AG04450 (cell line): ENCODE results near the gene MYO5A. TPM values are rescaled to one million over a fixed set of nuclear protein-coding genes. Genes with fewer than 3 reads are reported as not detected.

Experiments used
- CTCF ChIA-PET: fragments of 300-600, 350-600 bp; formaldehyde crosslinking; extraction: SDS; loops from one replicate; lab custom pipeline; 2022; ENCODE audit warnings: antibody characterized with exemption, inconsistent platforms; lab: Charles Lee
- POLR2A ChIA-PET: fragments of 350-600 bp; formaldehyde crosslinking; extraction: SDS; loops from one replicate; lab custom pipeline; 2021; ENCODE audit warnings: antibody characterized with exemption, inconsistent platforms; lab: Yijun Ruan, JAX
- DNase-seq: peaks from one replicate; pipeline ENCODE4 v3.0.0-alpha.2; 2011; ENCODE audit warnings: low read depth, low spot score
- H3K27ac ChIP-seq: one replicate; pipeline ENCODE4 v1.5.1; 2012; ENCODE audit warnings: low read depth, low read length, control low read depth
- H3K27me3 ChIP-seq: one replicate; pipeline ENCODE4 v1.6.0; 2012; ENCODE audit warnings: low read length; ENCODE audit not compliant: control insufficient read depth, insufficient read depth
- H3K4me3 ChIP-seq: 2 replicates; pipeline ENCODE4 v1.5.1; 2011; ENCODE audit warnings: mild to moderate bottlenecking, low read depth, low read length, control low read depth
- H3K9me3 ChIP-seq: 2 replicates; pipeline ENCODE4 v1.5.1; 2012; ENCODE audit warnings: low read length; ENCODE audit not compliant: control insufficient read depth, insufficient read depth
- CTCF ChIP-seq: IDR thresholded peaks from 2 replicates; pipeline ENCODE4 v1.5.1; 2011; ENCODE audit warnings: low read depth, low read length, control low read depth, inconsistent platforms
- polyA plus RNA-seq: library from polyadenylated mRNA; depleted of rRNA; stranded (reverse); fragments of >200 nt; gene quantifications from 2 replicates; pipeline ENCODE4 v1.2.3, GENCODE V29; 2011

MYO5A gene
- polyA plus RNA-seq, 1 experiment, result 37.2 TPM

GRCh38 chr15:52506549-52506948 is 22.1 kb downstream of the MYO5A start:
- Histone ChIP-seq H3K9me3 (no peaks in the 10 kb centered on the region), H3K27ac (no peak overlapping the region), H3K27me3 (no peaks in the 10 kb centered on the region), H3K4me3 (no peak overlapping the region)
- CTCF ChIA-PET, result no interaction called here
- no peak for DNase-seq
- TF ChIP-seq CTCF, result no peak
- POLR2A ChIA-PET, result no interaction called here

GRCh38 chr15:52505151-52505550 is 23.5 kb downstream of the MYO5A start:
- ChIA-PET POLR2A (no interaction called here), CTCF (interaction anchor here (0.7 kb wide), 1 partner anchor 35 kb away, joined by 4 read pairs; no protein-coding TSS in a partner anchor)
- no peak for DNase-seq

GRCh38 chr15:52503788-52504496 is 24.7 kb downstream of the MYO5A start:
- Histone ChIP-seq H3K27ac (no peak overlapping the region), H3K4me3 (no peak overlapping the region), H3K27me3 (no peaks in the 10 kb centered on the region), H3K9me3 (no peaks in the 10 kb centered on the region)
- ChIA-PET POLR2A (interaction anchor here (0.8 kb wide), 1 partner anchor 49 kb away, joined by 6 read pairs; no protein-coding TSS in a partner anchor), CTCF (interaction anchor here (0.6 kb wide), 1 partner anchor 40 kb away, joined by 3 read pairs; no protein-coding TSS in a partner anchor)
- no peak for TF ChIP-seq CTCF
- DNase-seq, result no peak

More at GRCh38 chr15:52505151-52505550, 23.5 kb downstream of the MYO5A start:
- no peak for TF ChIP-seq CTCF
- Histone ChIP-seq H3K27me3 (no peaks in the 10 kb centered on the region), H3K9me3 (no peaks in the 10 kb centered on the region), H3K4me3 (no peak overlapping the region), H3K27ac (no peak overlapping the region)

- H3K27ac ChIP-seq, result no peak overlapping the region
- DNase-seq, result no peak
- H3K27me3 ChIP-seq, result no peaks in the 10 kb centered on the region
- no peak overlapping the region for H3K4me3 ChIP-seq
- H3K9me3 ChIP-seq, result no peaks in the 10 kb centered on the region
- ChIA-PET POLR2A (no interaction called here), CTCF (no interaction called here)
- TF ChIP-seq CTCF, result no peak
These were observed 26.1 kb downstream of the MYO5A start for GRCh38 chr15:52502608-52503007.

GRCh38 chr15:52499506-52499905 is 29.2 kb downstream of the MYO5A start:
- Histone ChIP-seq H3K4me3 (no peak overlapping the region), H3K27ac (no peak overlapping the region), H3K27me3 (no peaks in the 10 kb centered on the region), H3K9me3 (no peaks in the 10 kb centered on the region)
- ChIA-PET CTCF (no interaction called here), POLR2A (no interaction called here)
- no peak for DNase-seq
- no peak for TF ChIP-seq CTCF
